ENCODE results near the gene CLCA2. TPM values are rescaled to one million over a fixed set of nuclear protein-coding genes. Genes with fewer than 3 reads are reported as not detected.

CLCA2 gene
- total and polyA plus RNA-seq, 2 donors (not counting 1 experiment from before 2014, with no cell fraction given) = 1.2 to 3.5 TPM

- Histone ChIP-seq H3K4me2 (ENCODE audit: extremely low read depth, insufficient read depth, low read length) (no peak overlapping the region), H3K4me1 (ENCODE audit: control insufficient read depth, extremely low read depth, insufficient read depth, low read length) (peaks cover 10% of the 10 kb centered on the region), H3K4me3 (replicated peaks in 1 of 4; ENCODE audit: control extremely low read depth in 1 of 4, insufficient read depth in 1 of 4, low read depth in 3 of 4, low read length in 4 of 4) (no peak overlapping the region), H3K79me2 (ENCODE audit: control insufficient read depth, insufficient read depth, low read length) (no peaks in the 10 kb centered on the region), H3K9ac (ENCODE audit: insufficient read depth, low read length) (no peak overlapping the region), H4K20me1 (ENCODE audit: control insufficient read depth, extremely low read depth, insufficient read depth, low read length) (no peaks in the 10 kb centered on the region), H3K36me3 (ENCODE audit: control insufficient read depth, insufficient read depth, low read length) (no peaks in the 10 kb centered on the region), H2AFZ (ENCODE audit: low read length) (peak overlapping the region; percentile 30), H3K27me3 (ENCODE audit: control insufficient read depth, insufficient read depth, low read length) (no peaks in the 10 kb centered on the region), H3K27ac (ENCODE audit: insufficient read depth, low read length) (peak overlapping the region; percentile 72), H3K9me3 (ENCODE audit: control insufficient read depth, insufficient read depth, low read depth, low read length) (no peaks in the 10 kb centered on the region)
- no peak for TF ChIP-seq CTCF (conservative IDR thresholded peaks at IDR 0.05 in 1 of 2, IDR thresholded peaks at IDR 0.05 in 1 of 2; ENCODE audit: low read depth in 1 of 2, low read length in 2 of 2)
- TF ChIP-seq EZH2 (IDR thresholded peaks at IDR 0.05; ENCODE audit: low read length, missing control alignments) = no peak
- no peak for DNase-seq (ENCODE audit: low read depth in 2 of 2)
These were observed 6.4 kb downstream of the CLCA2 start for GRCh38 chr1:86430376-86430775.

GRCh38 chr1:86434059-86434458 lies 10.1 kb downstream of the CLCA2 start:
- no peak for DNase-seq (ENCODE audit: low read depth in 2 of 2)
- H3K27ac ChIP-seq (ENCODE audit: insufficient read depth, low read length) = no peak overlapping the region
- no peaks in the 10 kb centered on the region for H3K9me3 ChIP-seq (ENCODE audit: control insufficient read depth, insufficient read depth, low read depth, low read length)
- no peak overlapping the region for H2AFZ ChIP-seq (ENCODE audit: low read length)
- no peaks in the 10 kb centered on the region for H4K20me1 ChIP-seq (ENCODE audit: control insufficient read depth, extremely low read depth, insufficient read depth, low read length)
- no peaks in the 10 kb centered on the region for H3K79me2 ChIP-seq (ENCODE audit: control insufficient read depth, insufficient read depth, low read length)
- no peak overlapping the region for H3K4me2 ChIP-seq (ENCODE audit: extremely low read depth, insufficient read depth, low read length)
- peaks cover 8% of the 10 kb centered on the region for H3K4me1 ChIP-seq (ENCODE audit: control insufficient read depth, extremely low read depth, insufficient read depth, low read length)
- no peak overlapping the region for H3K4me3 ChIP-seq (replicated peaks in 1 of 4; ENCODE audit: control extremely low read depth in 1 of 4, insufficient read depth in 1 of 4, low read depth in 3 of 4, low read length in 4 of 4)
- no peaks in the 10 kb centered on the region for H3K36me3 ChIP-seq (ENCODE audit: control insufficient read depth, insufficient read depth, low read length)
- H3K27me3 ChIP-seq (ENCODE audit: control insufficient read depth, insufficient read depth, low read length) = no peaks in the 10 kb centered on the region
- H3K9ac ChIP-seq (ENCODE audit: insufficient read depth, low read length) = no peak overlapping the region
- TF ChIP-seq EZH2 (IDR thresholded peaks at IDR 0.05; ENCODE audit: low read length, missing control alignments) = no peak

GRCh38 chr1:86435327-86435726 lies 11.4 kb downstream of the CLCA2 start:
- Histone ChIP-seq H3K36me3 (ENCODE audit: control insufficient read depth, insufficient read depth, low read length) (no peaks in the 10 kb centered on the region), H4K20me1 (ENCODE audit: control insufficient read depth, extremely low read depth, insufficient read depth, low read length) (no peaks in the 10 kb centered on the region), H3K9ac (ENCODE audit: insufficient read depth, low read length) (no peak overlapping the region), H3K79me2 (ENCODE audit: control insufficient read depth, insufficient read depth, low read length) (no peaks in the 10 kb centered on the region), H2AFZ (ENCODE audit: low read length) (no peak overlapping the region), H3K4me3 (replicated peaks in 1 of 4; ENCODE audit: control extremely low read depth in 1 of 4, insufficient read depth in 1 of 4, low read depth in 3 of 4, low read length in 4 of 4) (no peak overlapping the region), H3K4me1 (ENCODE audit: control insufficient read depth, extremely low read depth, insufficient read depth, low read length) (peaks cover 2% of the 10 kb centered on the region), H3K27me3 (ENCODE audit: control insufficient read depth, insufficient read depth, low read length) (no peaks in the 10 kb centered on the region), H3K9me3 (ENCODE audit: control insufficient read depth, insufficient read depth, low read depth, low read length) (no peaks in the 10 kb centered on the region), H3K27ac (ENCODE audit: insufficient read depth, low read length) (no peak overlapping the region), H3K4me2 (ENCODE audit: extremely low read depth, insufficient read depth, low read length) (no peak overlapping the region)
- TF ChIP-seq EZH2 (IDR thresholded peaks at IDR 0.05; ENCODE audit: low read length, missing control alignments) (no peak), CTCF (conservative IDR thresholded peaks at IDR 0.05 in 1 of 2, IDR thresholded peaks at IDR 0.05 in 1 of 2; ENCODE audit: low read depth in 1 of 2, low read length in 2 of 2) (no peak)
- no peak for DNase-seq (ENCODE audit: low read depth in 2 of 2)
